Cardiac fibroblast (primary cell): ENCODE data around the gene KLHL7.

ENCODE experiments used
- DNase-seq, 2 donors: peaks; one replicate each; pipeline versions ENCODE4 v3.0.0 to v3.0.0-alpha.2; 2010; ENCODE audit warnings: low read depth in 2 of 2
- H3K4me3 ChIP-seq, 2 donors: replicated peaks in 1 of 2; 1 replicate in 1 of 2; 2 replicates in 1 of 2; pipeline ENCODE4 v1.5.1; 2011; ENCODE audit warnings: low read depth in 2 of 2, low read length in 2 of 2, mild to moderate bottlenecking in 2 of 2, moderate library complexity in 1 of 2
- CTCF ChIP-seq: IDR thresholded peaks from one replicate; pipeline ENCODE4 v1.5.1; 2011; ENCODE audit warnings: low read depth, mild to moderate bottlenecking, low read length, inconsistent platforms

Gene KLHL7

GRCh38 chr7:23093546-23093945 is 12.0 kb upstream of the KLHL7 start:
- no peak for TF ChIP-seq CTCF
- H3K4me3 ChIP-seq: no peak overlapping the region
- DNase-seq: peak; percentile 24 to 86

GRCh38 chr7:23096518-23097290 is 8.9 kb upstream of the KLHL7 start:
- no peak for TF ChIP-seq CTCF
- no peak overlapping the region for H3K4me3 ChIP-seq
- DNase-seq: no peak

GRCh38 chr7:23098029-23098428 is 7.6 kb upstream of the KLHL7 start:
- DNase-seq: no peak
- no peak for TF ChIP-seq CTCF
- no peak overlapping the region for H3K4me3 ChIP-seq

GRCh38 chr7:23098460-23098859 is 7.1 kb upstream of the KLHL7 start:
- no peak overlapping the region for H3K4me3 ChIP-seq
- no peak for DNase-seq
- no peak for TF ChIP-seq CTCF

GRCh38 chr7:23100697-23101096 is 4.9 kb upstream of the KLHL7 start:
- H3K4me3 ChIP-seq: no peak overlapping the region
- TF ChIP-seq CTCF: peak; percentile 14
- no peak for DNase-seq

GRCh38 chr7:23105086-23105643 is 420 bp upstream of the KLHL7 start:
- no peak for TF ChIP-seq CTCF
- peak overlapping the region; percentile 96 to 97 for H3K4me3 ChIP-seq
- DNase-seq: no peak
